PC-3 (cell line): ENCODE measurements around the gene ATP8B3.

Experiments
- CTCF ChIP-seq: fragments of 300-600 bp; sonication (generic); conservative IDR thresholded peaks from 2 replicates; pipeline ENCODE4 v1.5.1; 2017; ENCODE audit warnings: antibody characterized with exemption, low read depth, mild to moderate bottlenecking, low read length
- EZH2phosphoT487 ChIP-seq: fragments of 300-600 bp; sonication (generic); IDR thresholded peaks from 2 replicates; pipeline ENCODE4 v1.6.1; 2018; ENCODE audit warnings: mild to moderate bottlenecking, antibody characterized with exemption, low read length, borderline replicate concordance

DNA sequence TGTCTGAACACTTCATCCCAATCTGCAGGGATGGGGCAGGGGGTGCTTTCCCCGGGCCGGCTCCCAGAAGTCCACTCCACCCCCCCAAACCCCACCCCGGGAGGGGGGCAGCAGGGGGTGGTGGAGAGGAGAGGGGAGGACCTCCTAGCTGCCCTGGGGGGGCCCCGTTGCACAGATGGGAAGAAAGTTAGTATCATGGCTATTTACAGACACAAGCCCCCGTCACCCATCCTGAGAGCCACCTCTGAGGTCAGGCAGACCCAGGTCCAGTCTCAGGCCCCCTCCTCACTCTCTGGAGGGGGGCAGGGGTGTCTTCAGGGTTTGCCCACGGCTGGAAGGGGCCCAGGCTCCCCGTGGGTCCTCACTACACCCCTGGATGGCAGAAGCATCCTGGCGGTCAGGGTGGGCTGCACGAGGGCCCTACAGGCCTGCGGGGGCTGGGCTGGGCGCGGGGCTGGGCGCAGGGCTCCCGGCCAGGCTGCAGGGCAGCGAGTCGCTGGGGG lies 42.0 kb upstream of the ATP8B3 start:
- TF ChIP-seq CTCF: no peak
- TF ChIP-seq EZH2phosphoT487: no peak
